Esophagus (tissue), 2 donors: ENCODE measurements around the gene SPRED2. TPM values are rescaled to one million over a fixed set of nuclear protein-coding genes. Genes with fewer than 3 reads are reported as not detected.

Source experiments
- H3K27ac ChIP-seq, 2 donors: one replicate each; pipeline ENCODE4 v1.5.1; 2013; ENCODE audit warnings: low read depth in 2 of 2, mild to moderate bottlenecking in 2 of 2, inconsistent platforms in 1 of 2, low read length in 1 of 2, moderate library complexity in 1 of 2
- H3K27me3 ChIP-seq, 2 donors: one replicate each; pipeline ENCODE4 v1.6.1; 2013; ENCODE audit warnings: low read length in 2 of 2, control low read depth in 1 of 2, mild to moderate bottlenecking in 1 of 2; ENCODE audit not compliant: insufficient read depth in 2 of 2, control insufficient read depth in 1 of 2
- H3K36me3 ChIP-seq, 2 donors: one replicate each; pipeline ENCODE4 v1.6.1; 2013; ENCODE audit warnings: low read length in 1 of 2; ENCODE audit not compliant: control insufficient read depth in 2 of 2, insufficient read depth in 2 of 2
- H3K4me1 ChIP-seq, 2 donors: one replicate each; pipeline ENCODE4 v1.6.1; 2013; ENCODE audit warnings: low read length in 1 of 2; ENCODE audit not compliant: control insufficient read depth in 2 of 2, insufficient read depth in 2 of 2
- H3K4me3 ChIP-seq, 2 donors: one replicate each; pipeline ENCODE4 v1.5.1; 2013; ENCODE audit warnings: low read length in 2 of 2, mild to moderate bottlenecking in 2 of 2, low read depth in 1 of 2, moderate library complexity in 1 of 2
- H3K9me3 ChIP-seq, 2 donors: one replicate each; pipeline ENCODE4 v1.6.1; 2013; ENCODE audit warnings: mild to moderate bottlenecking in 2 of 2, low read depth in 1 of 2, low read length in 1 of 2, moderate library complexity in 1 of 2; ENCODE audit not compliant: control insufficient read depth in 2 of 2, insufficient read depth in 1 of 2
- WGBS, 2 donors: extraction: QIAGEN DNeasy Blood & Tissue Kit; methylation state at CpG; one replicate each; pipeline ENCODE4 v1.1.7; 2013; 5-methylcytosine and 5-hydroxymethylcytosine counted together
- polyA plus RNA-seq, 2 donors: library from polyadenylated mRNA; stranded (reverse); fragments of 200-250 nt; gene quantifications; one replicate each; pipeline ENCODE4 v1.2.3, GENCODE V29; 2013
- donor health status: healthy with polysubstance abuse.
- donor health status: Bipolar disorder and iron deficiency.

SPRED2 gene
- polyA plus RNA-seq, 2 donors = 6.4 to 7.6 TPM

- WGBS, 2 donors = 78 to 82% methylated on average over 2 of the region's 2 CpGs
- Histone ChIP-seq H3K9me3 (no peaks in the 10 kb centered on the region), H3K27ac (no peak overlapping the region), H3K4me3 (no peak overlapping the region), H3K4me1 (no peaks in the 10 kb centered on the region), H3K27me3 (no peaks in the 10 kb centered on the region), H3K36me3 (no peaks in the 10 kb centered on the region)
Observed at GRCh38 chr2:65407240-65407639, 25.2 kb downstream of the SPRED2 start.

GRCh38 chr2:65404988-65405697, 27.3 kb downstream of the SPRED2 start:
- no peaks in the 10 kb centered on the region for H3K9me3 ChIP-seq
- no peak overlapping the region for H3K27ac ChIP-seq
- 77 to 79% methylated on average over 10 of the region's 10 CpGs for WGBS, 2 donors
- H3K36me3 ChIP-seq = no peaks in the 10 kb centered on the region
- H3K4me3 ChIP-seq = no peak overlapping the region
- H3K27me3 ChIP-seq = no peaks in the 10 kb centered on the region
- H3K4me1 ChIP-seq = no peaks in the 10 kb centered on the region

GRCh38 chr2:65403529-65403915, 28.9 kb downstream of the SPRED2 start:
- no peaks in the 10 kb centered on the region for H3K27me3 ChIP-seq
- no peak overlapping the region for H3K27ac ChIP-seq
- H3K4me1 ChIP-seq = no peaks in the 10 kb centered on the region
- 86 to 89% methylated on average over 5 of the region's 5 CpGs for WGBS, 2 donors
- no peaks in the 10 kb centered on the region for H3K9me3 ChIP-seq
- no peaks in the 10 kb centered on the region for H3K36me3 ChIP-seq
- H3K4me3 ChIP-seq = no peak overlapping the region

DNA sequence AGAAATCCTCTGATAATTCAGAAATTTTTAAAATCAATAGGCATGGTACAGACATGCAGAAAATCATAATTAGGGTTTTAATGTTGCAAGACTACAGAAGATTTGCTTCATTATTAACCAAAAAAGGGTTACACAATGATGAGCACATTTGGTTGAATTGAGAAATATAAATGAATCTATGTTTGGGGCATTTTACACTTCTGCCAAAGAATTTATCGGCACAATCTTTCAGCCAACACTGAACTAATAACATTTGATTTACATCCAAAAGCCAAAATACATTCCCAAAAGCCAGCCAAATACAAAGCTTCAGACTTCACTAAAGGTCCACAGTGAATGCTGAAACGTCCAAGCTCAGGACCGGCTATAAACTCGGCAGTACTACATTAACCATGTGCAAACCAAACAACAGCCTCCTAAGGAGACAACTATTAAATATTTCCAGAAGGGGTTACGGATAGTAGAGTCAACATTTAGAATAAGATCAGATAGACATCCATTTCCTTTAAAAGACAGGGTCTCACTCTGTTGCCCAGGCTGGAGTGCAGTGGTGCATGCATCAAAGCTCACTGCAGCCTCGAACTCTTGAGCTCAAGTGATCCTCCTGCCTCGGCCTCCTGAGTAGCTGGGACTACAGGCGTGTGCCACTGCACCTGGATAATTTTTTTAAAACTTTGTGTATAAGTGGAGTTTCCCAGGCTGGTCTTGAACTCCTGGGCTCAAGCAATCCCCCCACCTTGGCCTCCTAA, 29.4 kb downstream of the SPRED2 start:
- no peaks in the 10 kb centered on the region for H3K4me1 ChIP-seq
- no peaks in the 10 kb centered on the region for H3K9me3 ChIP-seq
- no peak overlapping the region for H3K27ac ChIP-seq
- 58 to 62% methylated on average over 8 of the region's 8 CpGs for WGBS, 2 donors
- no peaks in the 10 kb centered on the region for H3K27me3 ChIP-seq
- H3K36me3 ChIP-seq = no peaks in the 10 kb centered on the region
- no peak overlapping the region for H3K4me3 ChIP-seq

DNA sequence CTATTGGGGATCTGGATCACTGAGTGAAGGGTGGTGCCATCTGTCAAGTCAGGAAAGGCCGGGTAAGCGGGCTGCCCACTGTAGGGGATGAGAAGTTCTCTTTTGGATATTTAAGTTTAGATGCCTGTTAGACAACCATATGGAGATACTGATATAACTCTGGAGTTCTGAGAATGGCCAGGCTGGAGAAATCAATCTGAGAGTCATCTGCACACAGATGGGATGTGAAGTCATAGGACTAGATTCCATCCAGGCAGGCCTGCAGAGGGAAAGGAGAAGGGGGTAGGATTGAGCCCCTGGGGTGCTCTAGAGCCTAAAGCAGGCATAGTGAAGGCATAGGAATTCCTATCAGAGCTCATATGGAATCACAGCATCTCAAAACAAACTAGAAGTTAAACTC, 30.1 kb downstream of the SPRED2 start:
- Histone ChIP-seq H3K27me3 (no peaks in the 10 kb centered on the region), H3K4me1 (no peaks in the 10 kb centered on the region), H3K4me3 (no peak overlapping the region), H3K36me3 (no peaks in the 10 kb centered on the region), H3K9me3 (no peaks in the 10 kb centered on the region), H3K27ac (no peak overlapping the region)
- 75 to 83% methylated on average over 2 of the region's 2 CpGs for WGBS, 2 donors

DNA sequence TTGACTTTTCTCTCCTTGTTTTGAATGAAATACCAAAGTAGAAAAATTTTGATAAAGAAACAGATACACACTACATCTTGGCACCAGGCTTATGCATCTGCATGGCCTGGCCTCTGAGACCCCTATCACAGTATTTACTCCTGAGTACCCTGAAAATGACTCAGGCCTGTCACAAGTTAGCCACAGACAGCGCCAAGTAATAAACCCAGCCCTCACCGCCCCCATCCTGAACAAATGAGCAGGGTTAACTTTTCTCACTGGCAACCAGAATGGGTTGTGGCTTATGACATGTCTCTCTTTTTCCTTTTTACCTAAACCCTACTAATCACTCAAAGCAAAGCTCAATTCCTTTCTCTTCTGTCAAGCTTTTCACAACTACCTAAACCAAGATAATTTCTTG, 35.3 kb downstream of the SPRED2 start:
- WGBS, 2 donors = 53 to 74% methylated on average over 2 of the region's 2 CpGs
- Histone ChIP-seq H3K4me1 (peaks cover 0 to 9% of the 10 kb centered on the region in 2 donors), H3K4me3 (no peak overlapping the region), H3K27ac (no peak overlapping the region), H3K9me3 (no peaks in the 10 kb centered on the region), H3K27me3 (no peaks in the 10 kb centered on the region), H3K36me3 (no peaks in the 10 kb centered on the region)

DNA sequence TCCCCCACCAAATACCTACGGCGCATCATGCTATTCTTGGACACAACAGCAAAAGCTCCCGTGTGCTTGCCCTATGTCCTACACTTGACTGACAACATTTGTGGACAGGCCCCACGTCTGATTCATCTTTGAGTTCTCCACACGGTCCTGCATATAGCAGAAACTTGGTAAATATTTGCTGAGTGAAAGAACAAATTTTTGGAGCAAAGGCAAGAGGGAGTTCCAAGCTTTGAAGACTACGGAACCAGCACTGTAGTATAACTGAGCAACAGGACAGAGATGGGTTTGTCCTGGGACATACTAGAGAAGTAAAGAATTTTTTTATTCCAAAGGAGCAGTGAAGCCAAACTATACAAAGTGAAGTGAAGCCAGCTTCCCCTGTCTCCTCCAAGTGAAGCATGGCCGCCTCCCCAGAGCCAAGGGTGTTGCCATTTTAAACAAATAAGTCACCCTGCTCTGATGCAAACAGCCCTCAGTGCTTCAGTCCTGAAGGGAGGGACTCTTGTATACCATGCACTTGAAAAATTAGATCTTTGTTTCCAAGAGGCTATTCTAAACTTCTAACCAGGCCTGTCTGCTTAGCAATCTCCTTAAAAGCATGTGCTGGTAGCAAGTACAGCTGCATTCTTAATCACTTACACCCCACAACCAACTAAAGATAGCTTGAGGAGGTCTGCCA, 35.9 kb downstream of the SPRED2 start:
- Histone ChIP-seq H3K36me3 (no peaks in the 10 kb centered on the region), H3K27me3 (no peaks in the 10 kb centered on the region), H3K4me3 (no peak overlapping the region), H3K4me1 (peaks cover 0 to 9% of the 10 kb centered on the region in 2 donors), H3K27ac (peak overlapping the region in 1 of 2 donors; percentile 37), H3K9me3 (no peaks in the 10 kb centered on the region)
- 45 to 46% methylated on average over 7 of the region's 7 CpGs for WGBS, 2 donors

GRCh38 chr2:65395621-65396347, 36.6 kb downstream of the SPRED2 start:
- no peaks in the 10 kb centered on the region for H3K27me3 ChIP-seq
- H3K9me3 ChIP-seq = no peaks in the 10 kb centered on the region
- no peak overlapping the region for H3K4me3 ChIP-seq
- WGBS, 2 donors = 81 to 84% methylated on average over 5 of the region's 5 CpGs
- H3K4me1 ChIP-seq = peaks cover 0 to 9% of the 10 kb centered on the region in 2 donors
- peak overlapping the region in 1 of 2 donors; percentile 37 for H3K27ac ChIP-seq
- no peaks in the 10 kb centered on the region for H3K36me3 ChIP-seq

DNA sequence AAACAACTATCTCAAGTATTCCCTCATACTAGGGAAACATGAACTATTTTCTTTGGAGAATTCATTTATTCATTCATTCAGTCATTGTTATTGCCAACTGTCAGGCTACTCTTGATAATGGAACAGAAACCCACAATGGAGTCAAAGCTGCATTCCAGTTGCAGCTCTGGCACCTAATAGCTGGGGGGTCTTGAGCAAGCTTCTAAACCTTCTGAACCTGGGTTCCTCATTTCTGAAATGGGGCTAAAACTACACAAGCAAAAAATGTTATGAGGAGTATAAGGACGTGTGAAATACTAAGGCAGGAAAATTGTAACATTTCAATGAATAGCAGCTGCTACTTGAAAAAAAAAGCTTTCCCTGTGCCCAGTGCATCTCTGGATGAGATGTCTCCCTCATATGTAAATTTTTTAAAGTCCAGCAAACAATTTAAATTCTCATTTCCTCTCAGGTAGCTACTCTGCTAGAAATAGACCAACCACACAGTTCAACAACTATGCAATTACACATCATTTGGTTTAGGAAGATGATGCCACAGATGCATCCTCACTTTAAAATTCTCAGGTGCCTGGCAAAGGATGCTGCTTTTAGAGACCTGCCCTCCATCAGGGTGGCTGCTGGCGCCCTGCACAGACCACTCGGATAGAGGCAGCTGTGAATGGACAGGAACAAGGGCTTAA, 38.5 kb downstream of the SPRED2 start:
- H3K27me3 ChIP-seq = no peaks in the 10 kb centered on the region
- WGBS, 2 donors = 67 to 83% methylated on average over 3 of the region's 3 CpGs
- H3K27ac ChIP-seq = no peak overlapping the region
- H3K36me3 ChIP-seq = no peaks in the 10 kb centered on the region
- no peaks in the 10 kb centered on the region for H3K9me3 ChIP-seq
- H3K4me3 ChIP-seq = no peak overlapping the region
- H3K4me1 ChIP-seq = peaks cover 0 to 15% of the 10 kb centered on the region in 2 donors
